GM19025 (cell line): ENCODE measurements around the gene THSD1.
"Not testable (repeated sequence)": the region's sequence is repeated elsewhere in the genome, so short reads cannot be mapped to it uniquely, and the experiment has no call there.

Experiments
- ATAC-seq: cut with Tn5 transposase; IDR thresholded peaks from one replicate; pipeline ENCODE4 v1.9.1; 2021; ENCODE audit warnings: mild to moderate bottlenecking, low read depth, moderate library complexity; ENCODE audit not compliant: unreplicated experiment

Gene THSD1

DNA sequence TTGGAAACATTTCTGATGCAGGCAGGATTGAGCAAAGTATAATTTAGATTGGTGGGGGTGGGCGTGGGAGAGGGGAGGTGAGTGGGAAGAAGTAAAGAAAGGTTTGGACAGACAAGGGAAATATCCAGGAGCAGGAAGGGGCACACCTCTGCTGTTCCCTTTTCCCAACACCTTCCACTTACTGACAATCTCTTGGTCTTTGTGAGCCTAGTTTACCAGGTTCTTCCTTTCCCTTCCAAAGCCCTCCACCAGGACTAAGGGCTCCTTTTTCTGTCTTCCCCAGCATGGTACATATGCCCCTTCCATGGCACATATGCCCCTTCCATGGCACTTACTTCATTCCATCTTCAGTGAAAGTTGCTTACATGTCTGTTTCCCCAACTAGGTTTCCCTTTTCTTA is 6.2 kb upstream of the THSD1 start:
- no peak for ATAC-seq

DNA sequence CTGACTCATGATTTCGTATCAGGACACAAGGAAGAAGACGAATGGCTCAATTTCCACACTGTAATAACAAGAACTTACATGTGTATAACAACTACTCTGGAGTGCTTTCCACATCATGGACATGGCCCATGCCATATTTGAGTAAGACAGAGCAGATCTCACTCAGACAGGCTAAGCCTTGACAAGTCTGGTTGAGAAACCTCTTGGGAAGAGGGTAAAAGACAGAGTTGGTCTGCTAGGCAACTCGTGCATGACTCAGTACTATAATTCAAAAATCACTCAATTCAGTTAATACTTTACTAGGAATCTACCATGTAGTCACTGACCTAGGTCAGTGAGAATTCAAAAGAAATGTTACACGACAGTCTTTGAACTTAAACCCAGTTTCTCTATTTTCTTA is 5.7 kb upstream of the THSD1 start:
- ATAC-seq, result peak; percentile 99

- not testable (repeated sequence) for ATAC-seq
These were observed 2.2 kb upstream of the THSD1 start for GRCh38 chr13:52408071-52408658.

DNA sequence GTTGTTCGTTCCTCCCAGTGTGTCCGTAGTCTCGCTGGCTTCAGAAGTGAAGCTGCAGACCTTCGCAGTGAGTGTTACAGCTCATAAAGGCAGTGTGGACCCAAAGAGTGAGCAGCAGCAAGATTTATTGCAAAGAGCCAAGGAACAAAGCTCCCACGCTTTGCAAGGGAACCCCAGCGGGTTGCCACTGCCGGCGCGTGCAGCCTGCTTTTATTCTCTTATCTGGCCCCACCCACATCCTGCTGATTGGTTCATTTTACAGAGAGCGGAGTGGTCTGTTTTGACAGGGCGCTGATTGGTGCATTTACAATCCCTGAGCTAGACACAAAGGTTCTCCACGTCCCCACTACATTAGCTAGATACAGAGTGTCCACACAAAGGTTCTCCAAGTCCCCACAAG is 1.5 kb upstream of the THSD1 start:
- not testable (repeated sequence) for ATAC-seq

GRCh38 chr13:52406629-52407028 is 657 bp upstream of the THSD1 start:
- no peak for ATAC-seq

DNA sequence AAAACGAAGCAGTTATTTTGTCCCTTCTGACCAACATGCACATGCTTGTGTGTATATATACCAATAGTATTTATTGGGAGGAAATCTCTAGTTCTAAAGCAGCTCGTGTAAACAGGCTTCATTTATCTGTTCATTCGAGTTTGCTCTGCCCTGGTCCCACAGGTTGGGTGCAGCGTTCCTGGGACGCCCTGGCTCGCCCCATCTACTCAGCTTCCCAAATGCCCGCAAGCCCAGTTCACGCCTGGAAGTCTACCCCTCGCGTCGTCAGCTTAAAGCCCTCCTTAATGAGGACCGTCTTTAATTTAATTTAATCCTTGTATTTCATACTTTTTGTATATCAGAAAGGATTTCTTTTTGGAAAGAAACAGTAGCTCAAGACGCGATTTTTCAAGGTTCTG is 604 bp downstream of the THSD1 start:
- no peak for ATAC-seq

DNA sequence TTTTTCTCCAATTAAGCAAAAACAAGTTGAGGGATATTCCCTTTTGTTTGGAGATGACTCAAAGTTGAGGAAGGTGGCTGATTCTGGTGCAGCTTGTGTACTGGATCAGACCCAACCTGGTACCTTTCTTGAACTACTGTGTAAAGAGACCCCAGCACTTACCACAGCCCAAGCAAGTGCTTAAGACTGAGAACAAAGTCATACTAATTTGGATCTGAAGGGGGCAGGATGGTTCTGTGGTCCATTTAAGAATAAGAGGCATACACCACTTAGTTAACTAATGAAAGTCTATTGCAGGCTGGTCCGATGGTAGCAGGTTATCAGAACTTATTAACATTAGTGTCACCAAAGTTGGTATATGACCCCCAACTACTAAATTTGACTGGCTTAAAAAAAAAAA is 6.3 kb downstream of the THSD1 start:
- ATAC-seq, result no peak

GRCh38 chr13:52399046-52399445 is 6.9 kb downstream of the THSD1 start:
- no peak for ATAC-seq

DNA sequence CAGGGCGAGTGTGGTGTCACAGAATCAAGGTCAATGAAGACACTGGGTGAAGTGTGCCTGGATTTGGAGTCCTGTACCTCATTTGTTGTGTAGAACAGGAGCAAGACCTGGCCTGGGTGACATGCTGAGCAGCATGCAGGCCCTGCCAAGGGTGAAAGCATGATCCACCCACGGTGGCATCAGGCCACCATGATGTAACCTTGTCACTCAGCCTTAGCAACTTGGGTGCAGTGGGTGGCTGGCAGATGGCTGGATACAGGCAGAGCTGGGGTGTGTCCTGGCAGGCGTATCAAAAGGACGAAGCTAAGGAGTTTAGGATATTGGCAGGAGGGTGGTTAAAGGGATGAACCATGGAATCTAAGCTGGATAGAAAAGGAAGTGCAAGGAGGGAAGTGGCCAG is 10.3 kb downstream of the THSD1 start:
- no peak for ATAC-seq

- no peak for ATAC-seq
These were observed 11.4 kb downstream of the THSD1 start for GRCh38 chr13:52394586-52394985.

GRCh38 chr13:52393572-52394357 is 12.2 kb downstream of the THSD1 start:
- no peak for ATAC-seq

DNA sequence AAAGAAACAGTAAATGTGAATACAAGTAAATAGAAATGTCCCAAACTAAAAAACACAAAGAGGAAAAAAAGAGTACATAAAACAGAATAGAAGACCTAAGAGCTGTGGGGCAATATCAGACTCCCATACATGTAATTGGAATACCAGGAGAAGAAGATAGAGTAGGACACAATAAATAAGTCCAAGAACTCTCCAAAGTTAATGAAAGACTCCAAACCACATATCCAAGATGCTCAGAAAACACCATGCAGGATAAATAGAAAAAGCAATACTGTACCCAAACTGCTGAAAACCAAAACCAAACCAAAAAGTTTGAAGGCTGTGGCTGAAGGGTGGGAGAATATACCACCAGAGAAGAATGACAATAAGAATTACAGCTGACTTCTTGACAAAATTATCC is 18.3 kb downstream of the THSD1 start:
- ATAC-seq, result no peak

DNA sequence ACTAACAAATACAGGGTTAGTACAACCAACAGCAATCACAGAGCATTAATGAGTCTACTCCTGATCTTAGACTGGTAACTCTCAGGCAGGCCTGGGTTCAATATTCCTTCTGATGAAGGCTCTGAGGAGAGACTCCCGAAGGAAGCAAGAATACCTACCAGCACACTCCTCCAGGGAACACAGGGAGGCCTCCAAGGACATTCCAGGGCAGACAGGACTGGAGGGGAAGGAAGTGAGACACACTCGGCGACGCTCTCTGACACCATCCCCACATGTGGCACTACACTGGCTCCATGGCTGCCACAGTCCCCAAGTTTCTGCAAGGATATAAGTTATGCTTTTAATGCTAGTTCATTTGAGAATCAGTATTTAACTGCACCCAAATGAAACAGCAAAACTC is 20.1 kb downstream of the THSD1 start:
- ATAC-seq, result no peak

- ATAC-seq, result no peak
These were observed 22.6 kb downstream of the THSD1 start for GRCh38 chr13:52383366-52383765.

DNA sequence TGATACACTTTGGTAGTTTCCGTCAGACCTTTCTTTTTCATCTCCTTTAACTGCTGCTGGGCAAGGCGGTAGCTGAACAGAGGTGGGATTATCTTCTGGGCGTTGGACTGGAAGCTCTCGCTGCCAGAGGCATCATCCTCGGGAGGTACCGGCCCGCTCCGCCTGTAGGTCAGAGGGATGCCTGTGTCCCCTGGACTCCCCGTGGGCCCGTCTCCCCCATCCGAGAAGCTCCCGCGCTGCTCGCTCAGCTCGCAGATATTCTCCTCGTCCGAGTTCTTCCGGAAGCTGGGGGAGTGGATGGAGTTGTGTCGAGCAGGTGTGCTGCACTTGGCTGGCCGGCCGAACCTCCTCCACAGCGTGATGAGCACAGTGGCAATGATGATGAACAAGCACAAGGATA is 27.7 kb downstream of the THSD1 start:
- no peak for ATAC-seq

GRCh38 chr13:52377898-52378297 is 28.1 kb downstream of the THSD1 start:
- no peak for ATAC-seq

GRCh38 chr13:52374873-52375411 is 31.0 kb downstream of the THSD1 start:
- no peak for ATAC-seq

GRCh38 chr13:52374389-52374788 is 31.6 kb downstream of the THSD1 start:
- ATAC-seq, result no peak

GRCh38 chr13:52373277-52373676 is 32.7 kb downstream of the THSD1 start:
- ATAC-seq, result not testable (repeated sequence)

DNA sequence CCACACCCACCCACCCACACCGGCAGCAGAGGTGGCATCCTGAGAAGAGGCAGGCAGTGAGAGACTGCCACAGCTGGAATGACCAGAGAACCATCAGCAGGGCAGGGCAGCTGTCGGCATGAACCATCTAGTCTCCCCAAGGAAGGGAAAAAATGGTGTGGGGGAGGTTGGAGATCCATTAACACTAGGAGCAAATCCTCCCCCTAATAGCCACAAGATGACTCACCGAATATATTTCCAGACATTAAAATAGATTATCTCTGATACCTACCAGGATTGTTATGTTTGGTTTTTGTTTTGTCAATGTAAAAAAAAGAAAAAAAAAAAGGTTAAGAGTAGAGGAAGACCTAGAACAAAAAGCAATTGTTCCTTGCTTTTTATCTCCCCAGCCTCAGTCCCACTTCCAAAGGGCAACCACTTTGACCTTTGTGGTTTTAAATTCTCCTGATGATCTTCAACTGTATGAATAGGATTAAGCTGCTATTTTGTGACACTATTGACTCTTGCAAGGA is 34.2 kb downstream of the THSD1 start:
- ATAC-seq, result no peak

DNA sequence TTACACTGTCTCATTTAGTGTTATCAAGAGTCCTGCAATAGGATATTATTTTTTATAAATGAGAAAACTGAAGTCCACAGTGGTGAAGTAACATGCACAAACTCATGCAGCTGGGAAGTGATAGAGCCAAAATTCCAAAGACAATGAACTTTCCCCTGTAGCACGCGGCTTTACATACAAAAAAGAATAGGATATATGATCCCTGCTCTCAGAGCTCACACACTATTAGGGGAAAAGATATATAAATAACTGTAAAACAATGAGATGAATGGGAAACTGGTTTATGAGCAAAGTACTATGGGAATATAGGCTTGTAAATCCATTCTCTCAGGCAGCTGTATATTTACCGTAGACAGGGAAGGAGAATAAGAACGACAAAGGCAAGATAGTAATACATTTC is 39.7 kb downstream of the THSD1 start:
- no peak for ATAC-seq
